Body of pancreas (tissue), 4 donors: ENCODE measurements around the gene RNU7-1.

ENCODE experiments used
- CTCF ChIP-seq, 7 experiments: fragments of 450-650 bp in 4 of 7; fragments of 200-600 bp in 3 of 7; sonication (generic) in 3 of 7; IDR thresholded peaks; one replicate each; pipeline ENCODE4 v1.5.1; 2016 to 2019; ENCODE audit warnings: antibody characterized with exemption in 7 of 7
- POLR2A ChIP-seq, 3 donors: fragments of 450-650 bp; IDR thresholded peaks; one replicate each; pipeline ENCODE4 v1.6.1; 2016; ENCODE audit warnings: antibody characterized with exemption in 3 of 3, mild to moderate bottlenecking in 2 of 3

GRCh38 chr12:6903722-6904121, 39.9 kb upstream of the RNU7-1 start:
- TF ChIP-seq CTCF (IDR thresholded peaks at IDR 0.05) (no peak), POLR2A (IDR thresholded peaks at IDR 0.05) (no peak)
